Measurements from ENCODE around the gene CHCHD6. TPM values are rescaled to one million over a fixed set of nuclear protein-coding genes. Genes with fewer than 3 reads are reported as not detected.

CHCHD6 gene
- total and polyA plus RNA-seq, 2 of the 4 experiments (the other 2 are of a cell fraction): 18.8 to 28.9 TPM

DNA sequence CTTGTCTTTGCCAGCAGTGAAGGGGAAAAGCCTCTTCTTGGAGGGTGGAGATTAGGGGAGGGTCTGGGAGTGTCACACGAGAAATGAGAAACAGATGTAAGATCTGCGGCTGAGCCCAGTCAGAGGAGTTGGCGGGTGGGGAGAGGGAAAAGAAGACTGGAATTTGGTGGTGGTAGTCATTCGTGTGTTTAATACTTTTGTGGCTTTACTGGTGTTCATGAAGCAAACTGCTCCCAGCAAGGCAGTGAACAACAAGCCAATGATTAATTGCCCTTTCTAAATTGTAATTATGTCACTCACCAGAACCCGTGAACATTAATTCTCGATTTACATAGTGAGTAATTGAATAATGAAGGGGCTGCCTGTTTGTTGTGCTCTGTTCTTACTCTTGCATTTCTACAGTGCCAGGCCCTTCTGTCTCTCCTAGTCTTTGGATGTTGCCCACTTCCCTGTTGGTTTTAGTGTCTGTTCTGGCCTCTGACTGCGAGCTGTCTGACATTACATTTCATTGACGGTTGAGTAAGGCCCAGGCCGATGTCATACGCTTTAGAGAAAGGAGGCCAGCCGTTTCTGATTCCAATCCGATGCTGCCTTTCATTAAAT is 78.0 kb downstream of the CHCHD6 start:
- peaks cover 8 to 9% of the 10 kb centered on the region in 2 experiments; a peak in 2 of 4 replicates for H3K79me1 ChIP-seq (ENCODE audit: low read depth in 1 of 2, low read length in 2 of 2)
- peak overlapping the region; percentile 80 for H2BK120ac ChIP-seq (ENCODE audit: low read depth, low read length)
- H4K91ac ChIP-seq (ENCODE audit: insufficient read depth, low read depth, low read length): peak overlapping the region; percentile 66
- peak overlapping the region; percentile 91 for H2BK5ac ChIP-seq (ENCODE audit: low read depth, low read length, poor library complexity, severe bottlenecking)
- H3K4me3 ChIP-seq (ENCODE audit: insufficient read depth, low read depth, low read length): no peak overlapping the region
- peak overlapping the region; percentile 2 to 84; a peak in 2 of 4 replicates for H4K8ac ChIP-seq (ENCODE audit: low read depth in 2 of 2, low read length in 2 of 2)
- H3K4me1 ChIP-seq (ENCODE audit: control insufficient read depth, insufficient read depth, low read length): peaks cover 15% of the 10 kb centered on the region
- intact Hi-C loops (cut with micrococcal nuclease): no loop called here
- H3K27me3 ChIP-seq (ENCODE audit: control insufficient read depth, insufficient read depth, low read length): no peaks in the 10 kb centered on the region
- CTCF ChIA-PET: interaction anchor here (0.7 to 1.2 kb wide), 2 partner anchors 27 to 201 kb away, joined by 3 to 6 read pairs; partner anchors contain the start of gene PLXNA1
- H4K20me1 ChIP-seq (ENCODE audit: insufficient read depth, low read length): peaks cover 8% of the 10 kb centered on the region; the same call in 1 of the 2 replicates
- peak overlapping the region; percentile 82 for H2AK5ac ChIP-seq (ENCODE audit: low read depth, low read length)
- 6% methylated on average over 3 of the region's 12 CpGs; no CpG with 5 or more reads in 1 of the 2 experiments for WGBS, 2 experiments (ENCODE audit: extremely low coverage in 2 of 2, insufficient read length in 1 of 2)
- H3K14ac ChIP-seq (replicated peaks; ENCODE audit: low read depth, low read length): peak overlapping the region; percentile 54
- peak overlapping the region; percentile 46 for H3K18ac ChIP-seq (ENCODE audit: low read depth, low read length)
- DNase-seq (peak; percentile 86), ATAC-seq (ENCODE audit: low read depth) (peak; percentile 78)
- peak overlapping the region; percentile 74 for H2AFZ ChIP-seq (replicated peaks; ENCODE audit: low read length, poor library complexity)
- peak overlapping the region; percentile 58; the same call in 1 of the 2 replicates for H3K56ac ChIP-seq (ENCODE audit: extremely low read depth, insufficient read depth, low read length)
- peak overlapping the region; percentile 74 for H3K27ac ChIP-seq (ENCODE audit: insufficient read depth, low read length)
- peak overlapping the region; percentile 80 for H3K4ac ChIP-seq (ENCODE audit: low read depth, low read length)
- H2AK9ac ChIP-seq (replicated peaks; ENCODE audit: low read depth, low read length, poor library complexity): peak overlapping the region; percentile 96
- peak overlapping the region; percentile 40 for H4K5ac ChIP-seq (ENCODE audit: low read depth, low read length)
- H2BK15ac ChIP-seq (ENCODE audit: low read depth, low read length): peak overlapping the region; percentile 29; the same call in 2 of the 3 replicates
- no peaks in the 10 kb centered on the region for H3K9me3 ChIP-seq (ENCODE audit: control insufficient read depth, insufficient read depth, low read length)
- H3K9ac ChIP-seq (ENCODE audit: low read depth, low read length): 0 out of 2 replicates have a peak overlapping the region, but pooled peaks have one; percentile 1
- in situ Hi-C loops (cut with MboI; ENCODE audit: low sequenced_read_pairs): no loop called here
- peaks cover 13% of the 10 kb centered on the region for H3K9me1 ChIP-seq (ENCODE audit: insufficient read depth, low read length)
- H3K23ac ChIP-seq (ENCODE audit: low read depth, low read length): peak overlapping the region; percentile 72
- H3K4me2 ChIP-seq (ENCODE audit: low read depth, low read length): peak overlapping the region; percentile 48; the same call in 1 of the 2 replicates
- BruUV-seq (replicated peaks): no TSS peak
- peak overlapping the region; percentile 86 for H2BK20ac ChIP-seq (ENCODE audit: low read depth, low read length)
- H3K36me3 ChIP-seq (ENCODE audit: control insufficient read depth, insufficient read depth, low read length): no peaks in the 10 kb centered on the region
- POLR2A ChIA-PET (ENCODE audit: unreplicated experiment): no interaction called here
- dilution Hi-C loops (cut with HindIII; ENCODE audit: low sequenced_read_pairs, unreplicated experiment): no loop called here
- TF ChIP-seq BHLHE40 (IDR thresholded peaks at IDR 0.05; ENCODE audit: low read depth, low read length) (peak; percentile 52; the same call in 1 of the 2 replicates), POLR2A (IDR thresholded peaks at IDR 0.05; ENCODE audit: low read depth, low read length) (no peak)

Measured in IMR-90 (cell line).